NCI-H82 treated with DMSO at 0.1 percent for 48 hours (cell line): Measurements from ENCODE around the gene RMND5B.
"Not testable (repeated sequence)": the region's sequence is repeated elsewhere in the genome, so short reads cannot be mapped to it uniquely, and the experiment has no call there.

Experiments
- DNase-seq: peaks from one replicate; lab custom pipeline; 2025; ENCODE audit not compliant: unreplicated experiment; lab: John Stamatoyannopoulos, UW

The RMND5B gene

DNA sequence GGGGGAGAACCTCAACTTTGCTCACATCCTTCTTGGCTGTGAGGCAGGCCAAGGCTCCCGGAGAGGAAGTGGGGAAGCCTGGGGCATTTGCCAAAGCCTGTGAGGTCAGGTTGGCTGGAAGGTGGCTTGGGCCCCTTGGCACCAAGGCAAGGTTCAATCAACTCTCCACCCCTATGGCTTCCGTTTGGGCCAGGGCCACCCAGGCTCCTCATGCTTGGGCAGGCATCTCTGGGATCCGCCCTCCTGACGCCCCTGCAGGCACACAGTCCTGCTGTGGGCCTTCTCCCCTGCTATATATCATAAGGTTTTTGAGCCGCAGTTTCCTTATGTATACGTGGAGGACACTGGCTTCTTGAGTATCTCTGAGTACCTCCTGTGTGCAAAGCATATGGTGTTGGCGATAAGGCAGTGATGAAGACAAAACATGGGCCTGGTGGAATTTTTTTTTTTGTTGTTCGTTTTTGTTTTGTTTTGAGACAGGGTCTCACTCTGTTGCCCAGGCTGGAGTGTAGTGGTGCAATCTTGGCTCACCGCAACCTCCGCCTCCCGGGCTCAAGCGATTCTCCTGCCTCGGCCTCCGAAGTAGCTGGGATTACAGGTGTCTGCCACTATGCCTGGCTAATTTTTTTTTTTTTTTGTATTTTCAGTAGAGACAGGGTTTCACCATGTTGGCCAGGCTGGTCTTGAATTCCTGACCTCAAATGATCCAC is 3.4 kb upstream of the RMND5B start:
- not testable (repeated sequence) for DNase-seq

GRCh38 chr5:178129296-178129695 is 1.5 kb upstream of the RMND5B start:
- DNase-seq = no peak

- not testable (repeated sequence) for DNase-seq
These were observed 609 bp upstream of the RMND5B start for GRCh38 chr5:178130234-178130575.

DNA sequence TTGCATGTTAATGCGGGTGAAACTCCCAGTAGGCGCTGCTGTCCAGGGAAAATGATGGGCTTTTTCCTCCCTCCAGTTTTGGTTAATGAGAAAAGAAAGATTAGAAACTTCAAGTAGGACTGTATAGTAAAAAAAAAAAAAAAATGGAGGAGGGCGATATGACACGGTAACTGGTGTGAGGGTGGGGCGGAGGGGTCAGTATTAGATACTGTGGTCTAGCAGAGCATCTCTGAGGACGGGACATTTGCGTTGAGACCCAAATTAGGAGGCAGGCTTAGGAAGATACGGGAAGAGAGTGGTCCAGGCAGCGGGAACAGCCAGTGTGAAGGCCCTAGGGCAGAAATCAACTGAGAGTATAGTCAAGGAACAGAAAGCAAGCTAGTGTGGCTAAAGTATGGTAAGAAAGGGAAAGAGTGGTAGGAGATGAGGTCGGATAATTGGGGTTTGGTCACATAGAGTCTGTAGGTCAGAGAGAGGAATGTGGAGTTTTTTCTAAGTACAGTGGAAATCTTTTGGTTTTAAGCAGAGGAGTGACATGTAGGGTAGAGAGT is 707 bp downstream of the RMND5B start:
- DNase-seq = no peak

DNA sequence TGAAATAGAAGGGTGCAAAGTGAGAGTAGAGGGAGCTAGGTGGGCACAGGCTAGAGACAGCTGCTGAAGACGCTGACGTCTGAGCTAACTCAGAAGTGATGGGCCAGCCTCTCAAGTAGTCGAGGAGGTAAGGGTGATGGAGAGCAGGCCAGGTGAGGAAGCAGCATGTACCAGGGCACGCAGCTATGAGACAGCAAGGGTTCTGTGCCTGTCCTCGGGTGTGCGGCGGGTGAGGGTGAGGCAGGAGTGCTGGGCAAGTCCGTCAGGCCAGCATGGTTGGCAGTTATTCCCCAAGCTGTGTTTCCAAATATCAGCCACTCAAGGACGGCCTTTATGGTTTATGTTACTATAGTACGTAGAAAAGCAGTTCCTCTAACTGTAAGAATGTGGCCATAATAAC is 6.2 kb downstream of the RMND5B start:
- DNase-seq = no peak

- no peak for DNase-seq
These were observed 7.2 kb downstream of the RMND5B start for GRCh38 chr5:178137991-178138390.

GRCh38 chr5:178141550-178141949 is 10.7 kb downstream of the RMND5B start:
- DNase-seq = no peak

GRCh38 chr5:178142642-178143041 is 11.8 kb downstream of the RMND5B start:
- no peak for DNase-seq

DNA sequence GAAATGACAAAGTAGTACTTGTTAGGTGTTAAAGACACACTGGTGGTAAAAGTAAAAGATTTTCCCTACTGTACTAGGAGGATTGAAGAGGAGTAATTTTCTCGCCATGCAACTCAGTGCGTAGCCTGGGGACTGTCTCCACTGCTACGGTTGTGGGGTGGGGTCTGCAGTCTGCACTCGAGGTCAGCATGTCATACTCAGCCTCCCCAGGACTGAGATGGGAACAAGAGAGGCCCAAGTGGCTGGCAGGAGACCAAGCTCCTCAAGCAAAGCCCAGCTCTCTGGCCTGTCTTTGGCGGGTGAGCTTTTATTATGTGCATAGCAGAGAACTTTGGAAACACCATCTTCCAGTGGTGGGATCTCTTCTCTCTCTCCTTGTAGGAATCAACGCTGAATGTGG is 12.4 kb downstream of the RMND5B start:
- no peak for DNase-seq

- DNase-seq = no peak
These were observed 13.1 kb downstream of the RMND5B start for GRCh38 chr5:178143901-178144300.

DNA sequence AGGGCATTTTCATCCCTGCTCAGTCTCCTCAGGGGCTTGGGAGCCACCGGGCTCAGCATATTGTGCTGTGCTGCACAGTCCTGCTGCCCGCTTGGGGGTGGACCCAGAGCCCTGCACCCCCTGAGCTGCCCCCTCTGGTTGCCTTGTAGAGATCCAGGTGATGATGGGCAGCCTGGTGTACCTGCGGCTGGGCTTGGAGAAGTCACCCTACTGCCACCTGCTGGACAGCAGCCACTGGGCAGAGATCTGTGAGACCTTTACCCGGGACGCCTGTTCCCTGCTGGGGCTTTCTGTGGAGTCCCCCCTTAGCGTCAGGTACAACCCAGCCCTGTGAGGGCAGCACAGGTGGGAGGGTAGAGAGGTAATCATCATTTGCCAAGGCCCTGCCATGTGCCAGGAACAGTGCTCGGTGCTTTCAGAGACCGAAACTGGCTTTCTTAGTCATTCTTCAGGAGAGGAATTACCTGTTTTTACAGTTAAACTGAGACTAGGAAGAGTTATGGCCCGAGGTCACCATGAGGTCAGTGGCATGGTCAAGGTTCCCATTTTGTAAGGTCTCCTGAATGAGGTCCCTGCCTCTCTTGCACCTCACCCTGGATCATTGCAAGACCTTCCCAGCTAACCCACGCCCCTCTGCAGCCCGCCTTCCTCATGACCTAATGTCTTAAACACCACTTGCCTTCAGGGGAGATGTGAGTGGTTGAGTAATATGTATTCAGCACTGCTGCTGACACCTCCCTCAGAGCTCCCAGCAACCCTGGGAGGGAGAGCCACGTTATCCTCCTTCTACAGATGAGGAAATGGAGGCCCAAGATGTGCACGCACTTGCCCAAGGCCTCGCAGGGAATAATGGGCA is 15.4 kb downstream of the RMND5B start:
- no peak for DNase-seq

- no peak for DNase-seq
These were observed 16.6 kb downstream of the RMND5B start for GRCh38 chr5:178147406-178147805.

GRCh38 chr5:178149199-178149932 is 18.6 kb downstream of the RMND5B start:
- no peak for DNase-seq

- DNase-seq = no peak
These were observed 20.3 kb downstream of the RMND5B start for GRCh38 chr5:178150977-178151734.

DNA sequence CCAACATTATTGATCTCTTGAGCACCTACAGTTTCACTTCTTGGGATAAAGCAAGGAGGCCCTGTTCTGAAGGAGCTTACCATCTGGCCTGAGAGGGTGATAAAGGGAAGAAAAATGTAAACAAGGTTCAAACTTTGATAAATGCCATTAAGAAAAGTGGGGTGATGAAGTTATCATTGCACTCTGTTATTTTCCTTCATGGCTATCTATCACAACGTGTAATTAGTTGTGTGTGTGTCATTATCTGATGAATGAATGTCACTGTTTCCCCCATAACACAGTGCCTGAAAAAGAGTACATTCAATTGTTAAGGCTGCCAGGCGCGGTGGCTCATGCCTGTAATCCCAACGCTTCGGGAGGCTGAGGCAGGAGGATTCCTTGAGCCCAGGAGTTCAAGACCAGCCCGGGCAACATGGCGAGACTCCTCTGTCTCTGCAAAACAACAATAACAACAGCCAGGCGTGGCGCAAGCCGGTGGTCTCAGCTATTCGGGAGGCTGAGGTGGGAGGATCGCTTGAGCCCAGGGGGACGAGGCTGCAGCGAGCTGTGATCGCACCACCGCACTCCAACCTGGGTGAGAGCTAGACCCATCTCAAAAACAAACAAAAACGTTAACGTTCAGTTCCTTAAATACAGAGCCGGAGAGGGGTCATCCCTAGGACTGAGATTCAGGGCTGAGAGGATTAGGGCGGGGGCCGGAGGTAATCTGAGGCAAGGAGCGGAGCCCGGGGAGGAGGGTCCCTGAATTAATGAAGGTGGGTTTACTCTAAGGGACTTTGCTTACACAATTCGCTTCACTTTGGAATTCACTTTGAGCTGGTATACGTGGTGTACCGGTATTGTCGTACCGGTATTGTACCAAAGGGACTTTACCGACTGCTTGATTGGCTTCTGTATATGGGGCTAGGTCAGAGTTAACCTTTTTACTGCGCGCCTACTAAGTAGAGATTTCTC is 22.0 kb downstream of the RMND5B start:
- DNase-seq = no peak

DNA sequence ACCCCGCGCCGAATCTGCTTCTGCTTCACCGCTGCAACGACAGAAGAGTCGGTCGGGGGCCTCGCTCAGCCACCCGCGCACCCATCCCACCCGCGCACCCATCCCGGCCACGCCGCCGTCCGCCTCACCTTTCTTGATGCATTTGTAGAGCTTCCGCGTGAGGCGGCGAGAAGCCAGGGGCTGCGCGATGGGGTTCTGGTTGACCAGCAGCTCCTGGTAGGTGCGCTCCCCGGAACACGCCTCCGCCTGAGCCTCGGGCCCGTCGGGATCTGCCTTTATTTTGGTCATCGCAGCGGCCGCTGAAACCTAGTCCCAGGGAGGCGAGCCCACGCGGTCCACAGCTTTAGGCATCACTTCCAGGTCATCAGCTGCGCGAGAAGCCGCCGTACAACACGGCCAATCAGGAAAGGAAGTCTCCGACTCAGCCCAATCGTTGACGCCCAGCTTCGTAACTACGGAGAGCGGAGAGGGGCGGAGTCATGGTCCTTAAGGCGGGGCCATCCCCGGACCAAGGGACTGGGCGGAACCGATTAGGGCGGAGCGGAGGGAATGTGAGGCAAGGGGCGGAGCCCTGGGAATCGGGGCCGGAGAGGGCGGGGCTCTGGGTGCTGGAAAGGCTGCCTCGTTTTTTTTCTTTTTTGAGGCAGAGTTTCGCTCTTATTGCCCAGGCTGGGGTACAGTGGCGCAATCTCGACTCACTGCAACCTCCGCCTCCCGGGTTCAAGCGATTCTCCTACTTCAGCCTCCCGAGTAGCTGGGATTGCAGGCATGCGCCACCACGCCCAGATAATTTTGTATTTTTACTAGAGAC is 22.9 kb downstream of the RMND5B start, which contains the start of gene NHP2:
Gene NHP2, minus strand, starts transcription at position 356 of the 811 bp plus-strand sequence. Its CDS starts 68 bp downstream, at position 288.
- DNase-seq = peak; percentile 92

DNA sequence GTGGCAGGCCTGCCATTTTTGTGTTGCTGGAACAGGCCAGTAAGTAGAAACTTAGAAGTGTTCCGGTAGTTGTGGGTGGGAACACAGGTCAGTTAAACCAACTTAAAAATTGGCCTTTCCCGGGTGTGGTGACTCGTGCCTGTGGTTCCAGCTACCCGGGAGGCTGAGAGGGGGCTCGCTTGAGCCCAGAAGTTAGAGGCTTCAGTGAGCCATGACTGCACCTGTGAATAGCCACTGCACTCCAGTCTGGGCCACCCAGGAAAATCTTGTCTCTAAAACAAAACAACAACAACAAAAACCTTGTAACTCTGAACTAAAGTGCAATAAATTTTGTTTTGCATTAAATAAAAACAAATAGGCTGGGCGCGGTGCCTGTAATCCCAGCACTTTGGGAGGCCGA is 24.3 kb downstream of the RMND5B start:
- DNase-seq = no peak

GRCh38 chr5:178160176-178160575 is 29.4 kb downstream of the RMND5B start:
- no peak for DNase-seq

DNA sequence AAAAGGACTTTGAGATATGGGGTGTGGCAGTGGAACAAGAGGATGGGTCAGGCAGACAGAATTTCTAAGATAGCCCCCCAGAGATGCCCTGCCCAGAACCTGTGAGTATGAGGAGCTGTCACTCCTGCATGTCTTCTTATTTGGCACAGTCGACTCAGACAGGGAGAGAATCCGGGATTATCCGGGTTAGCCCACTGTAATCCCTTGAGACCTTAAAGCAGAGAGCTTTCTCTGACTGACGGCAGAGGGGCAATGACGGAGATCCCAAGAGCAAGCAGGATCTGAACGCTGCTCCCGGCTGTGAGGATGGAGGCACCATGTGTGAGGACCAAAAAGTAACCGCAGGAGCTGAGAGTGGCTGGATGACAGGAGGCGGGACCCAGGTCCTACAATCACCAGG is 31.7 kb downstream of the RMND5B start:
- peak; percentile 90 for DNase-seq
